Neuronal stem cell (in vitro differentiated cells): ENCODE measurements around the gene KAT7.

Source experiments
- DNase-seq: peaks from one replicate; pipeline ENCODE4 v3.0.0-alpha.2; 2013; ENCODE audit warnings: low spot score
- H2AFZ ChIP-seq: one replicate; pipeline ENCODE4 v1.6.1; 2013; ENCODE audit warnings: mild to moderate bottlenecking, low read length, inconsistent platforms
- H2AK5ac ChIP-seq: 2 replicates; pipeline ENCODE4 v1.6.1; 2013; ENCODE audit warnings: low read depth, mild to moderate bottlenecking, inconsistent platforms, low read length, moderate library complexity, mixed read lengths
- H2BK120ac ChIP-seq: 2 replicates; pipeline ENCODE4 v1.6.1; 2013; ENCODE audit warnings: low read depth, mild to moderate bottlenecking, inconsistent platforms, low read length, moderate library complexity, mixed read lengths
- H2BK12ac ChIP-seq: one replicate; pipeline ENCODE4 v1.6.1; 2013; ENCODE audit warnings: low read length, inconsistent platforms
- H2BK15ac ChIP-seq: 2 replicates; pipeline ENCODE4 v1.6.1; 2013; ENCODE audit warnings: mild to moderate bottlenecking, low read length, inconsistent platforms, mixed read lengths
- H2BK5ac ChIP-seq: one replicate; pipeline ENCODE4 v1.6.1; 2013; ENCODE audit warnings: inconsistent platforms, mild to moderate bottlenecking, low read length, moderate library complexity
- H3K14ac ChIP-seq: one replicate; pipeline ENCODE4 v1.6.1; 2013; ENCODE audit warnings: low read length, inconsistent platforms
- H3K18ac ChIP-seq: 2 replicates; pipeline ENCODE4 v1.6.1; 2013; ENCODE audit warnings: low read length, inconsistent platforms
- H3K23ac ChIP-seq: 2 replicates; pipeline ENCODE4 v1.6.1; 2013; ENCODE audit warnings: low read depth, mild to moderate bottlenecking, mixed read lengths, low read length, inconsistent platforms; ENCODE audit not compliant: poor library complexity
- H3K27ac ChIP-seq: replicated peaks from 3 replicates; pipeline ENCODE4 v1.5.1; 2013; ENCODE audit warnings: low read length, inconsistent platforms
- H3K27me3 ChIP-seq, 3 experiments: 2 replicates each; pipeline ENCODE4 v1.6.1; 2013; ENCODE audit warnings: low read length in 3 of 3, mild to moderate bottlenecking in 2 of 3, inconsistent platforms in 1 of 3, low read depth in 1 of 3, mixed read lengths in 1 of 3, moderate library complexity in 1 of 3; ENCODE audit not compliant: control insufficient read depth in 3 of 3, insufficient read depth in 3 of 3
- H3K36me3 ChIP-seq, 2 donors: replicated peaks in 1 of 2; 2 replicates each; pipeline ENCODE4 v1.6.1; 2013; ENCODE audit warnings: low read length in 2 of 2; ENCODE audit not compliant: control insufficient read depth in 2 of 2, insufficient read depth in 2 of 2
- H3K4ac ChIP-seq: 2 replicates; pipeline ENCODE4 v1.6.1; 2013; ENCODE audit warnings: inconsistent platforms, mild to moderate bottlenecking, low read length, moderate library complexity
- H3K4me1 ChIP-seq, 2 donors: 1 replicate in 1 of 2; 2 replicates in 1 of 2; pipeline ENCODE4 v1.6.1; 2013; ENCODE audit warnings: low read length in 2 of 2, low read depth in 1 of 2; ENCODE audit not compliant: control insufficient read depth in 2 of 2, insufficient read depth in 1 of 2
- H3K4me2 ChIP-seq: one replicate; pipeline ENCODE4 v1.6.1; 2013; ENCODE audit warnings: mild to moderate bottlenecking, low read length, inconsistent platforms; ENCODE audit not compliant: insufficient read depth, poor library complexity, severe bottlenecking
- H3K4me3 ChIP-seq, 2 donors: 2 replicates each; pipeline ENCODE4 v1.5.1; 2013; ENCODE audit warnings: low read length in 2 of 2, mild to moderate bottlenecking in 2 of 2, inconsistent platforms in 1 of 2, moderate library complexity in 1 of 2
- H3K79me1 ChIP-seq: one replicate; pipeline ENCODE4 v1.6.1; 2013; ENCODE audit warnings: low read depth, mild to moderate bottlenecking, inconsistent platforms, low read length, moderate library complexity
- H3K9ac ChIP-seq: one replicate; pipeline ENCODE4 v1.6.1; 2013; ENCODE audit warnings: mild to moderate bottlenecking, low read depth, low read length, inconsistent platforms; ENCODE audit not compliant: poor library complexity
- H3K9me3 ChIP-seq, 2 donors: replicated peaks in 1 of 2; 2 replicates each; pipeline versions ENCODE3 to v1.6.1; 2013; ENCODE audit warnings: low read length in 2 of 2, mild to moderate bottlenecking in 2 of 2, inconsistent platforms in 1 of 2, low read depth in 1 of 2, mixed read lengths in 1 of 2, moderate library complexity in 1 of 2; ENCODE audit not compliant: control insufficient read depth in 2 of 2, insufficient read depth in 1 of 2
- H4K8ac ChIP-seq: one replicate; pipeline ENCODE4 v1.6.1; 2013; ENCODE audit warnings: low read depth, mild to moderate bottlenecking, inconsistent platforms, low read length, moderate library complexity
- H4K91ac ChIP-seq: one replicate; pipeline ENCODE4 v1.6.1; 2013; ENCODE audit warnings: low read length, low read depth, mild to moderate bottlenecking, inconsistent platforms; ENCODE audit not compliant: poor library complexity
- WGBS, 2 donors: extraction: QIAGEN DNeasy Blood & Tissue Kit; methylation state at CpG; one replicate each; pipeline ENCODE4 v1.1.7; 2013; ENCODE audit warnings: missing lambda C conversion rate in 2 of 2, mixed read lengths in 1 of 2; ENCODE audit not compliant: insufficient read length in 2 of 2, insufficient replicate concordance in 1 of 2; ENCODE audit errors: extremely low coverage in 2 of 2; 5-methylcytosine and 5-hydroxymethylcytosine counted together

The KAT7 gene

GRCh38 chr17:49795372-49795771 lies 6.9 kb downstream of the KAT7 start:
- H2BK12ac ChIP-seq, result no peak overlapping the region
- no peak overlapping the region for H3K4me3 ChIP-seq
- peaks cover 40 to 95% of the 10 kb centered on the region in 2 donors for H3K36me3 ChIP-seq
- WGBS, 2 donors, result no CpG with 5 or more reads among the region's 5 CpGs
- no peak overlapping the region for H3K4ac ChIP-seq
- H3K14ac ChIP-seq, result no peak overlapping the region
- H3K23ac ChIP-seq, result no peak overlapping the region
- H3K27me3 ChIP-seq, result no peaks in the 10 kb centered on the region
- H3K4me1 ChIP-seq, result no peaks in the 10 kb centered on the region
- H2BK120ac ChIP-seq, result no peak overlapping the region
- H3K79me1 ChIP-seq, result peaks cover 2% of the 10 kb centered on the region
- no peak overlapping the region for H2AK5ac ChIP-seq
- H3K9ac ChIP-seq, result no peak overlapping the region
- no peak overlapping the region for H3K4me2 ChIP-seq
- H4K91ac ChIP-seq, result no peak overlapping the region
- H2BK5ac ChIP-seq, result no peak overlapping the region
- no peak for DNase-seq
- H2AFZ ChIP-seq, result no peak overlapping the region
- no peak overlapping the region for H2BK15ac ChIP-seq
- H3K9me3 ChIP-seq, result no peaks in the 10 kb centered on the region
- no peak overlapping the region for H3K18ac ChIP-seq
- no peak overlapping the region for H4K8ac ChIP-seq
- H3K27ac ChIP-seq, result no peak overlapping the region

- Histone ChIP-seq H3K27me3 (no peaks in the 10 kb centered on the region), H3K27ac (no peak overlapping the region), H2AFZ (no peak overlapping the region), H3K18ac (no peak overlapping the region), H3K14ac (no peak overlapping the region), H3K23ac (no peak overlapping the region), H4K91ac (no peak overlapping the region), H3K9me3 (no peaks in the 10 kb centered on the region), H2BK5ac (no peak overlapping the region), H3K79me1 (peaks cover 4% of the 10 kb centered on the region), H3K4me2 (no peak overlapping the region), H3K9ac (no peak overlapping the region), H3K4me3 (no peak overlapping the region), H2BK12ac (no peak overlapping the region), H2BK15ac (no peak overlapping the region), H4K8ac (no peak overlapping the region), H2BK120ac (no peak overlapping the region), H3K4ac (no peak overlapping the region), H2AK5ac (no peak overlapping the region), H3K36me3 (peaks cover 40 to 97% of the 10 kb centered on the region in 2 donors), H3K4me1 (no peaks in the 10 kb centered on the region)
- DNase-seq, result no peak
- no CpG with 5 or more reads among the region's 8 CpGs for WGBS, 2 donors
Measured at GRCh38 chr17:49798182-49798581, 9.7 kb downstream of the KAT7 start.

DNA sequence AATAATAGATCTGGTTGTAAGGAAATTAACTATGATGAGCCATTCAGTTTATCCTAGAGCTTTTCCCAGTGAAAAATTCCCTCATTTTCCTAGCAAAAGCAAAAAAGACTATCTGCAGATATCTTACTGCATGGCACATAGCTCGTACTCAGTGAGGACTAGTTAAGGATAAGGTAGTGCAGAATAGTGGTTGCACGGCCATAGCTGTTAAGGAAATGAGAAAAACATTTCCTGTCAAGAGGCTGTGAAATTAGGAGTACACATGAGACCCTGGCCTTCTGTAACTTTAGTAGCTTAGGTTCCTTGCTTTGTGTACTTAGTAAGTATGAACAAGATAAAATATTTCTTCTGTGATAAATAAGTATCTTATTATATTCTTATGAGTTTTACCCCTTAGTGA lies 10.3 kb downstream of the KAT7 start:
- Histone ChIP-seq H4K8ac (no peak overlapping the region), H3K27ac (no peak overlapping the region), H3K18ac (no peak overlapping the region), H3K9ac (no peak overlapping the region), H2AK5ac (no peak overlapping the region), H3K36me3 (peaks cover 40 to 92% of the 10 kb centered on the region in 2 donors), H3K27me3 (no peaks in the 10 kb centered on the region), H3K4me2 (no peak overlapping the region), H2AFZ (no peak overlapping the region), H3K9me3 (no peaks in the 10 kb centered on the region), H2BK15ac (no peak overlapping the region), H3K14ac (no peak overlapping the region), H3K4me1 (no peaks in the 10 kb centered on the region), H2BK5ac (no peak overlapping the region), H3K23ac (no peak overlapping the region), H3K4ac (no peak overlapping the region), H3K79me1 (peaks cover 4% of the 10 kb centered on the region), H3K4me3 (no peak overlapping the region), H4K91ac (no peak overlapping the region), H2BK12ac (no peak overlapping the region), H2BK120ac (no peak overlapping the region)
- no CpG with 5 or more reads among the region's 2 CpGs for WGBS, 2 donors
- no peak for DNase-seq

- Histone ChIP-seq H3K9ac (no peak overlapping the region), H4K8ac (no peak overlapping the region)
- no CpG with 5 or more reads among the region's 4 CpGs for WGBS, 2 donors
Measured at GRCh38 chr17:49809056-49809455, 20.6 kb downstream of the KAT7 start.

More at GRCh38 chr17:49809056-49809455, 20.6 kb downstream of the KAT7 start:
- no peak overlapping the region for H2BK12ac ChIP-seq
- H3K36me3 ChIP-seq, result peaks cover 15 to 94% of the 10 kb centered on the region in 2 donors
- DNase-seq, result no peak
- H2BK15ac ChIP-seq, result no peak overlapping the region
- H3K79me1 ChIP-seq, result no peaks in the 10 kb centered on the region
- H3K23ac ChIP-seq, result no peak overlapping the region
- H2AK5ac ChIP-seq, result no peak overlapping the region
- H3K4me3 ChIP-seq, result no peak overlapping the region
- H2BK120ac ChIP-seq, result no peak overlapping the region
- no peak overlapping the region for H3K4me2 ChIP-seq
- H2BK5ac ChIP-seq, result no peak overlapping the region
- H3K18ac ChIP-seq, result no peak overlapping the region
- H3K27ac ChIP-seq, result no peak overlapping the region
- H4K91ac ChIP-seq, result no peak overlapping the region
- no peaks in the 10 kb centered on the region for H3K27me3 ChIP-seq
- peaks cover under 1 to 1% of the 10 kb centered on the region in 2 donors for H3K4me1 ChIP-seq
- H3K9me3 ChIP-seq, result no peaks in the 10 kb centered on the region
- no peak overlapping the region for H3K4ac ChIP-seq
- H2AFZ ChIP-seq, result no peak overlapping the region
- H3K14ac ChIP-seq, result no peak overlapping the region
